Activated naive CD4-positive, alpha-beta T cell treated with anti-CD3 and anti-CD28 coated beads, Interleukin-2, amount 50 U/mL, for 16 hours (primary cell): Measurements from ENCODE around the gene LRRC56.

Experiments used
- DNase-seq: peaks from one replicate; pipeline ENCODE4 v3.0.0-alpha.2; 2020

The LRRC56 gene

DNA sequence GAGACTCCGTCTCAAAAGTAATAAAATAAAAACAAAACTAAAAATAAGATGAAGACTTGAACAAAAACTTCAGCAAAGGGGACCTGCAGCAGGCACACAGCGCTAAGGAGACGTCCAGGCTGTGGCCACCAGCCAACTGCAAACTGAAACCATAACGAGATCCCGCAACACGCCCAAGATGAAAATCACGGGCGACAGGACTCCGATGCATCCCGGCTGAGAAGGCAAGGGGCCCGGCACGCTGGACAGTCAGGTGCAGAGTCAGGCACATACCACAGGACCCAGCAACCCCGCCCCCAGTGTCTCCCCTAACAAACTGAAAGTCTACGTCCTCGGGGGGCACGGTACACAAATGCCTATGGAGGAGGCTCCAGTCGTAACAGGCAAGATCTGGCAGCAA lies 11.1 kb upstream of the LRRC56 start:
- DNase-seq: no peak

DNA sequence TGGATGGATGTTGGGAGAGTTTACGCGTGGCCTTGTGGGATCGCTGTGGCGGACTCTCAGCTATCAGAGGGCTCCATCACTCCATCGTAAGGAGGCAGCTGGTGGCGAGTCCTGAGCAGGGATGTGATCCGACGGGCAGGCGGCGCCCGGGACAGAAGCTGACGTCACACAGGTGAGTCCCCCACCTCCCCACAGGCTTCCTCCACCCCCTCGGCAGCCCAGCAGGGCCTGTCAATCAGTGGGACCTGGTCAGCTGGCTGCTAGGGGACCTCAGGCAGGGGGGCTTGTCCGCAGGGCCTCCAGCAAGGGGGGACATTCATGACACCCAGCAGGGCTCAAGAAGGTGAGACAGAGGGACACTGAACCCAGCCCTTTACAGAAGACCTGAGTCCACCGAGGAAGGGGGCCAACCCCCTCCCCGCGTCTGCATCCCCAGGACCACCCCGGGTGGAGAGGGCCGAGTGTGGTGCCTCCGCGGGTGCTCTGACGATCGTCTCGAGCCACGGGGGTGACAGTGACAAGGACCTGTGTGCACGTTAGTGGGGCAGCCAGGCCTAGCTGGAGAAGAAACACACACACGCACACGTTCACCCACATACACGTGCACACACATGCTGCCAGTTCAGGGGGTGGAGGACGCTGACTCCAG lies 9.0 kb upstream of the LRRC56 start:
- no peak for DNase-seq

DNA sequence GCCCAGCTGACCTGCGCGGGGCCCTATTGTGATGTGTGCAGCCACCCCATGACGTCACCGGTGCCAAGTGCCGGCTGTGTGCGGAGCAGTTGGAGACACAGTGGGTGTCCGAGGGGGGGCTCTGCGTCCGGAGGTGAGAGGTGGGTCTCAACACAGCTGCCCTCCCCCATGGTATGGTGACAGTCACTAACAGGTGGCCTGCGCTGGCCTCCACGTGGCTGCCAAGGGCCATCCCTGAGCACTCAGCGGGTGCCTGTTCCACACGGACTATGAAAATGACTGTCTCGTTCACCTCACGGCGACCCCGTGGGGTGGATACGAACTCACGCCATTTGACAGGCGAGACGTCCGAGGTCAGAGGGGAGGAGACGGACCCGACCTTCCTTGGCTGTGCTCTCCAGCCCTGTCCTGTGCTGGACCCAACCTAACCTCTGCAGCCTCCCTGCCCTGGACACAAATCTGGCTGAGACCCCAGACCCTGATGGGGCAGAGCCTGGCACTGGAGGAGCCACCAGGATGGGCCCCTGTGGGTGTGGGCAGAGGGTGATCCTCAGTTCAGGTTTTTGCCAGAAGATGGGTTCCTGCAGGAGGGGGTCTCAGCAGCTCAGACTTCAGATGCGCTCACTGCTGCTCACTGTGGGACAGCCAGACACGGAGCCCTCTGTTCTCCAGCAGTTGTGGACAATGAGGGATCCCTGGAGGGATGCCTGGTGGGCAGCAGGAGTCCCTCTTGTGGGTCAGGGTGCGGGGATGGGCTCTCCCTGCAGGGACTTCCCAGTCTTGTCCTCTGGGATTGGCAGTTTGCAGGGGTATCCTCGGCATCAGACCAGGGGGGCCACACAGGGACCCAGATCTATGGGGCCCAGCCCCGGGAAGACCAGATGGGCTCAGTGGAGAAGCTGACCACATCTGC lies 8.3 kb upstream of the LRRC56 start:
- no peak for DNase-seq

DNA sequence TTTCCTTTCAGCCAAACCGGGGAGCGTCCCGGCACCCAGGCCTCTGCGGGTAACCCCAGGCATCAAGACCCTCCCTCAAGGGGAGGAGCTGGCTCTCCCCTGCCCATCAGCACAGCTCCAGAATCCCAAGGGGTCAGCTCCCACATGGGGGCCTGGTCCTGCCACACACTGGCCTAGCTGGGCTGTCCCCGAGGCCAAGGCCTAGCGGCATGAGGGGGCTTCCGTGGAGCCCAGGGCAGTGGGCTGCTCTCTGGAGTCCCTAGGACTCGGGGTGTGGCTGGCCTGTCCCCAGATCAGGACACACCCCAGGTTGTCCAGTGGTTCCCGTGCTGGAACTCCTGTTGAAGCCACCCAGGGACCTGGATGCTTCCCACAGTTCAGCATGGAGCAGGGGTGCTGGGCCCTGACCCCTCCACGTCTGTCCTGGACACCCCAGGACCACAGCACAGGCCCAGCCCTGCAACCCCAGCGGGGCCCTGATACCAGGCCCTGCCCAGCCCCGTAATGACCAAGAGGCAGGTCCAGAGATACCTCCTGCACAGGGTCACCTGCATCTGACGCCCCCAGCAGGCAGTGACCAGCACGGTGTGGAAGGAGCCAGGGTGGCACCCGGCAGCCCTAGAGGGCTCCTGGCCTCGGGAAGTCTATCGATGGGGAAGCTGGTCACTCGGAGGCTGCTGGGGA lies 7.5 kb upstream of the LRRC56 start:
- DNase-seq: no peak

DNA sequence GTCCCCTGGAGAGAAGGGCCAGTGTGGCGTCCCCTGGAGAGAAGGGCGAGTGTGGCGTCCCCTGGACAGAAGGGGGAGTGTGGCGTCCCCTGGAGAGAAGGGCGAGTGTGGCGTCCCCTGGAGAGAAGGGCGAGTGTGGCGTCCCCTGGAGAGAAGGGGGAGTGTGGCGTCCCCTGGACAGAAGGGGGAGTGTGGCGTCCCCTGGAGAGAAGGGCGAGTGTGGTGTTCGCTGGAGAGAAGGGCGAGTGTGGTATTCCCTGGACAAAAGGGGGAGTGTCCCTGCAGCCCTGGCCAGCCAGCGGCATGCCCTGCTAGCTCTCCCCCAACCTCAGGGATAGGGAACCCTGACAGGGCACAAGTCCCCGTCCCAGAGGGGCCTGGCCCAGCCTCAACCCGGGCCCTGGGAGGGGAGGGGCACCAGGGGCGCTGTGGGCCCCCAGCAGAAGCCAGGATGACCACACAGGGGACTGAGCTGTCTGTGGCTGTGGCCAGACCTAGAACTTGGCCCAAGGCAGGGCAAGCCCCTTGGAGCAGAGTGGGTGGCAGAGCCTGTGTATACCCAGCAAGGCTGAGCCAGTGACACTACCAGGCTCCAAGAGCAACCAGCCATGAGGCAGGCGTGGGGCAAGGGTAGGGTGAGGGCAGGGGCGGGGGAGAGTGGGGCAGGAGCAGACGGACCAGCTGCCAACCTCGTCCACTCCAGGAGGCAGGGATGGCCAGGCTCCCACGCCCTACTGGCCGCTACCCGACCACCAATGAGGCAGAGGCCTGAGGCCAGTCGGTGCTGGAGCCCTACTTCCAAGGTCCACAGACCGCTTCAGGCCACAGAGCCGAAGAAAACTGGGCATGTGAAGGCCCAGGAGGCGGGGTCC lies 6.1 kb upstream of the LRRC56 start:
- DNase-seq: no peak

DNA sequence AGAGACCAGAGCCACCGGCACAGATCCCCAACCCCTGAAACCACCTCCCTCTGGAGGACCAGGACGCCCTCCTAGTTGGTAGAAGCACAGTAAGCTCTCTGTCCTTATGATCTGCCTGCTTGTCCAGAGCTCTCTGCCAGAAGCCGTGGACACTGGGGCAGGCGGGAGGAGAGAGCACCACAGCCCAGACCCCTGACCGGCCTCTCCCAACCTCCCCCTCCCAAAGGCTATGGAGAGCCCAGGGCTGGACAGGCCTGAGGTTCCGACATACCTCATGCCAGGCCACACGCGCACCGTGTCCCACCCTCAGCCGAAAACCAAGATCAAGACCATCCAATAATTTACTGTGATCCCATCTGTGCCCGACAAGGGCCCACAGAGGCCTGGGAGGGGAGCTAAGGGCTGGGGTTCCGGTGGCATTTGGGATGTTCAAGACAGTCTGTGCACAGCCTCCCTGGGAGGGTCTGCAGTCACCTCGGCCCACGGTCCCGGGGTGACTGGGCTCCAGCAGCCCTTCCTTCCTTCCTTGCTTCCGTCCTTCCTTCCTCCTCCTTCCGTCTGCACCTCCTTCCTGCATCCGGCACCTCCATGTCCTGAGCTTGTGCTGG lies 5.3 kb upstream of the LRRC56 start:
- no peak for DNase-seq

DNA sequence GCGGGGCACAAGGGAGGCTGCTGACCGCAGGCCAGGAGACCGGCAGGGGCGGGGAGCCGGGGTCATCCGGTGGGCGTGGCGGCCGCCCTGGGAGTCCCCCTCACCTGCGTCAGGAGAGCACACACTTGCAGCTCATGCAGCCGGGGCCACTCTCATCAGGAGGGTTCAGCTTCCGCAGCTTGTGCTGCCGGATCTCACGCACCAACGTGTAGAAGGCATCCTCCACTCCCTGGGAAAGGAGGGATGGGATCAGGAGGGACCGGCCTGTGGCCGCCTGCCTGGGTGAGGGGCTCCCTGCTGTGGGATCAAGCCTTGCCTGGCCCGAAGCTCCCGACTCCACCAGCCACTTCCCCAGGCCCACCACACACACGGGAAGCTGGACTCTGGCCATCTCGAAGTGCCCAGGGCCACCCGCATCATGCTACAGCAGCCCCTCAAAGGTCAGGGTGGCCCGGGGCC lies 4.8 kb upstream of the LRRC56 start:
- no peak for DNase-seq

DNA sequence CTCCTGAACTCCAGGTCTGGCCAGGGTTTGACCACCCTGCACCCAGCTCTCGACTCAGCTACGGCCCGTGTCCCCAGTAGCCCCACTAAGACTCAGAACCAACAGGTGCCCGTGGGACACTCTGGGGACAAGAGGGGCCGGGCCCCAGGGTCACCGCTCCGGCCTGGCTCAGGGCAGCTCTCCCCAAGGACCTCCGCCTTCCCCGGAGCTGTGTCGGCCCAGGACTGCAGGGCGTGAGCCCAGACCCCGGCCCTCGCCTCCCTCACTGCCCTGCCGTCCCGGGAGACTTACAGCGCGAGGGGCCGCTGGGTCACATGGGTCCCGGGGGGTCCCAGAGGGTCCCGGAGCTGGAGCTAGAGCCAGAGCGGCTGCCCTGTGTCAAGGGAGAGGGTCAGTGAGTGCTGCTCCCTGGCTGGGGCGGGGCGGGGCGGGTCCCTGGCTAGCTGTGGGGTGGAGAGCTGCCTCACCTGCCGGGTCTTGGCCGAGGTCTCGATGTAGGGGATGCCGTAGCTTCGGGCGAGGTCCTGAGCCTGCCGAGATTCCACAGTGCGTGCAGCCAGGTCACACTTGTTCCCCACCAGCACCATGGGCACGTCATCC lies 4.2 kb upstream of the LRRC56 start:
- no peak for DNase-seq

DNA sequence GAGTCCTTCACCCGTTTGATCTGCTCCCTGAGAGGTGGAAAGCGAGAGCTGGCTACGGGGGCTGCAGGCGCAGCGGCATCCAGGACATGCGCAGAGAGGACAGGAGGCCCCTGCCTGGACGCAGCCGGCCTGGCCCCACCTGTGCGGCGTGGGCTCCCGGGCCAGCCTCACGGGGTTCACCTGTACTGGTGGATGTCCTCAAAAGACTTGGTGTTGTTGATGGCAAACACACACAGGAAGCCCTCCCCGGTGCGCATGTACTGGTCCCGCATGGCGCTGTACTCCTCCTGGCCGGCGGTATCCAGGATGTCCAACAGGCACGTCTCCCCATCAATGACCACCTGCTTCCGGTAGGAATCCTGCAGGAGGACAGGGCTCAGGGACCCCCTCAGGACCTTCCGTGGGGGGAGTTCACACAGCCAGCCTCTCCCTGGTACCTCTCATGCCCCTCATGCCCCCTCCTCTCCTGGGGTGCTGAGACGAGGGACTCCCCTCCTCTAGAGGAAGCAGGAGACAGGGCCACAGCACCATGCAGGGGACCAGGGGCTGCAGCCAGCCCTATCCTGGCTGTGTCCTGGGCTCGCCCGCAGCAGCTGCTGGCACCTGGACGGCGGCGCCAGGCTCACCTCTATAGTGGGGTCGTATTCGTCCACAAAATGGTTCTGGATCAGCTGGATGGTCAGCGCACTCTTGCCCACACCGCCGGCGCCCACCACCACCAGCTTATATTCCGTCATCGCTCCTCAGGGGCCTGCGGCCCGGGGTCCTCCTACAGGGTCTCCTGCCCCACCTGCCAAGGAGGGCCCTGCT lies 3.5 kb upstream of the LRRC56 start:
- DNase-seq: no peak

DNA sequence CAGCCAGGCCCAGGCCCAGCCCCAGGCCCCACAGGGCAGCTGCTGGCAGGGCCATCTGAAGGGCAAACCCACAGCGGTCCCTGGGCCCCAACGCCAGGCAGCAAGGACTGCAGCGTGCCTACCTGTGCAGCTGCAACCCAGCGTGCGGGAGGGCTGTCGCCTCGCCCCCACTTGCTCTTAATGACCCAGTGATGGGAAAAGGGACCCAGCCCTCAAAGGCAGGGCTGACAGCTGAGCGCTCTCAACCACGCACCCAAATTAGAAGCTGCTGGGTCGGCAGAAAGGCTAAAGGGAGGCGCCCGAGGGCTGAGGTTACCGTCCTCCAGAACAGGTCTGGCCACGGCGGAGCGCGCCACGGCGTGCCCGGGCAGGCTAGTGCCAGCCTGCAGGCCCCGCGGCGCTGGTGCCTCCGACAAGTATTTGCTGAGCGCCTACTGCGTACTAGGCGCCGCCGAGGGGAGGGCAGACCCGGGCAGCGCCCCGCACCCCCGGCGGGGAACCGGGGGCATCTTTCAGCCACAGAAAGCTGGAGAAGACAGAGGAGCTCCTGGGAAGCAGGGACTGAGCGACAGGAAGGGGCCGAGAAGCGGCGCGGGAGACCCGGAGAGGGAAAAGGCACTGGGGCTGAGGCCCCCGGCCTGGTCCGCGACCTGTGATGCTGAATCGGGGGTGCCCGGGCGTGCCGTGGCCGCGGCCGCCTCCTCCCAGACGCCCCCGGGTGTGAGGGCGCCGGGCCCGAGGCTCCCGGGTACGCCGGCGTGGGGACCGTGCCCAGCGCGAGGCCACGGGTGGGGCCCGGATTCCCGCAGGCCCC lies 2.7 kb upstream of the LRRC56 start:
- DNase-seq: peak; percentile 35

DNA sequence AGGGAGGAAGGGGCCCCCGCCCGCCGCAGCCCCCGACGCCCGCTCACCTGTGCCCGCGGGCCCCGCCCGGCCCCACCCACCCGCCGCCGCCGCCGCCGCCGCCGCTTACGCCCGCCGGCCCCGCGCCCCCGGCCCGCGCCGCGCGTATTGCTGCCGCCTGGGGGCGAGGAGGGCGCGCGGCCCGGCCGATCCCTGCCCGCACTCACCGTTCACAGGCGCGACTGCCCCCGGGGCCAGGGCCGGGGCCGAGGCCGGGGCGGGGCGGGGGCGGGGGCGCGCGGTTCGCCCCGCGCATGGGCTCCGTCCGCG lies 2.2 kb upstream of the LRRC56 start:
- no peak for DNase-seq

DNA sequence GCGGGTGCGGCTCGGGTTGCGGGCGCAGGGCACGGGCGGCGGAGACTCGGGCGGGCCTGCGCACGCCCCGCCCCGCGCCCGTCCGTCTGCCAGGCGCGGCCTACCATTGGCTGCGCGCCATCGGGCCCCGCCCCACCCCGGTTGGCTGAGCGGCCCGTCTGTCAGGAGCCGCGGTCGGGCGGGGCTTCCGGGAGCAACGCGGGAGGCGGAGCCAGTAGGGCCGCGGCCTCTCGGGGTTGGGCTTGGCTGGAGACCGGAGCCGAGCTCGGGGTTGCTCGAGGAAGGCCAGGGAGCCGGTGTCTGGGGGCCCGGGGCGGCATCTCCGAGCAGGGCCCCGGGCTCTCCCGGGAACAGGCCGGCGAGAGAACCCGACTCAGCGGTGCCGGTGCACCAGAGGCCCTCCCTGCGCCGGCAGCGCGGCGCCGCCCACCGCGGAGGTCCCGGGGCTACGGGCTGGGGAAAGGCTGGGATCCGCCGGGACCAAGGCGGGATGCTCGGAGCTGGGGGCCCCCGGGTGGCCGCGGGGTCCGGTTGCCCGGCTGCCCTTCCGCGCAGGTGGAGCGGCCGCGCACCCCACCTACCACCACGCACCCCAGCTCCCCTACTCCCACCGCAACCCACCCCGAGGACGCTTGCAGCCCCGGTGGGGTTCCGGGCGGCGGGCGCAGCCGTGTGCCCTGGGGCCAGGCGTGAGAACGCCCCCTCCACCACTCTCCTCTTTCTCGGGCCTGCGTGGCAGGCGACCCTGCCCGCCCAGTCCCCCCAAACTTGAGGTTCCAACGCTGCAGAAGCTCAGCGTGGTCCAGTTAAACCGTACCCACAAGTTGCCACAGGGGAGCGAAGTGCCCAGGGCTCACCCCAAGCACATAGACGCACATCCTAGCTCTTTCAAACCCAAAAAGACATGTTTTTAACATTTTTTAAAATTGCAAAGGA lies 1.5 kb upstream of the LRRC56 start, which contains the start of gene HRAS:
TSS of gene HRAS (minus strand) at position 58 of the 936 bp plus-strand sequence.
- DNase-seq: peak; percentile 96

DNA sequence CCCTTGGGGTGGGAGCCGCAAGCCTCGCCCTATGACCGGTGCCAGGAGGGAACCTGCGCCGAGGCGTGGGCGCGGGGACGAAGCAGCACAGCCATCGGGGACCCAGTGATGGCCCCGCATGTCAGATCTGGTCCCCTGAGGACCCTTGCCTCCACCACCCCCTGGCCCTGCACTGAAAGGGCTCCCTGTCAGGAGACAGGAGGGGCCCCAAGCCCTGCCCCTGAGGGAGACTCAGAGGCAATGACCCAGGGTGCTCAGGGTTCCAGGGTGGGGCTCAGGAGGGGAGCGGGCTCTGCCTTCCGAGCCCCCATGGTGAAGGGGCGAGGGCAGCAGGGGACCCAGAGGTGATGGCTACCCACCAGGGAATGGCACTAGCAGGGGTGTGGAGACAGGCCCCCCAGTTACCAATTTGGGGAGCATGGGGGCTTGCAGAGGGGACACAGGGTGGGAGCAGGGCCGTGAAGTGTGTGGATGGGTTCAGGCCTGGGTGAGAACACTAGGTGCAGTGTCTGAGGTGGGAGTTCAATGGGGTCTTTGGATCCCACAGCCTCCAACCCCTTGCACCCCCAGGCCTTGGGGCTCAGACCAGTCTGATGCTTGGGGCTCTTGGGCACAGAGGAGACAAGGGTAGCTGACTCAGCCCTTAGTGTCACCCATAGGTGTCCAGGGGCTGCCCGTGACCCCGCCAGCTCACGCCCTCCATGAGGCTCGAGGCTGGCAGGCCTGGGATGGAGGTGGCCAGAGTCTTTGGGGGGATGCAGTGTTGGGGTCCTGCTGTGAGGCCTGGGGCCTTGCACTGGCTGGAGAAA lies 499 bp downstream of the LRRC56 start:
- DNase-seq: no peak

DNA sequence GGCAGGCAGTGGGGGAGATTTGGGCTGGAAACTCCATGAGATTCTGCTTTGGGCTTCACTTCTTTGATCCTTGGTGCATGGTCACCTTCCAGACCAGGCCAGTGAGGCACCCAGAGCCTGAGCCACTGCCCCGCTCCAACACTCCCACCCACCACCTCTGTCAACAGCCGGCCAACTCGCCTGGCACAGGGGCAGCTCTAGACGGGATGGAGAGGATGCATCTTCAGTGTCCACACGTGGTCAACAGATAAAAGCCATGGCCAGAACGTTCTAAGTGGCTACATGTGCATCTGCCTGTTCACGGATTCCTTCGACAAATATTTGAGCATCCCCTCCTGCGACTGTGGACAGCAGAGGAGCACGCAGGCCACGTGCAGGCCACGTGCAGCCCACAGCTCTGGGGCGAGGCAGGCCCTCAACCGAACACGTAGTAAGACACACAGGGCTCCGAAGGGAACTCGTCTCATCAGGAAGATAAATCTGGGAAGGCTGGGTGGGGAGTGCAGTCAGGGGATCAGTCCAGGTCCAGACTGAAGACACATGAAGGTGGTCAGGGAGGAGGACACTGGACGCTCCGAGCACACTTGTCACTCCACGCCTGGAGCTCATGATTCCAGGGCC lies 1.2 kb downstream of the LRRC56 start:
- DNase-seq: no peak

DNA sequence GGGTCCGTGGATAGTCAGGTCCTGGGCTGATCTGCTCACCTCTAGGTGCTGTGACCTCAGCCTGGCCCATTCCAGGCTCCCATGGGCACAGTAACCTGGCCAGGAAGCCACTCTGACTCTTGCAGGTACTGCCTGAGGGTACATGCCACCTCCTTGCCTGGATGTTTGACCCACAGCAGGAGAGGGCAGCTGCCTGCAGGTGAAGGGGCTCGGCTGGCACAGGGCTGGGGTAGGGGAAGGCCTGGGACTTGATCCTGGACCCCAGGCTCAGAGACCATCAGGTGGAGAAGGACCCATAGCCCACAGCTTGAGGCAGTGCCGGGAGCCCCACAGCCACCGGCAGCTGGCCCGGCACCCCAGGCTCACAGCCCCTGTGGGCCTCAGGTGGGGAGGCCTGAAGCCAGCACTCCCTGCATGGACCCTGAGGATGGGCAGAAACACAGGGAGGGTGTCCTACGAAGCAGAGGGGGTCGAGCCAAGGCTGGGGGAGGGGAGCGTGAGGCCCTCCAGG lies 2.7 kb downstream of the LRRC56 start:
- DNase-seq: no peak

DNA sequence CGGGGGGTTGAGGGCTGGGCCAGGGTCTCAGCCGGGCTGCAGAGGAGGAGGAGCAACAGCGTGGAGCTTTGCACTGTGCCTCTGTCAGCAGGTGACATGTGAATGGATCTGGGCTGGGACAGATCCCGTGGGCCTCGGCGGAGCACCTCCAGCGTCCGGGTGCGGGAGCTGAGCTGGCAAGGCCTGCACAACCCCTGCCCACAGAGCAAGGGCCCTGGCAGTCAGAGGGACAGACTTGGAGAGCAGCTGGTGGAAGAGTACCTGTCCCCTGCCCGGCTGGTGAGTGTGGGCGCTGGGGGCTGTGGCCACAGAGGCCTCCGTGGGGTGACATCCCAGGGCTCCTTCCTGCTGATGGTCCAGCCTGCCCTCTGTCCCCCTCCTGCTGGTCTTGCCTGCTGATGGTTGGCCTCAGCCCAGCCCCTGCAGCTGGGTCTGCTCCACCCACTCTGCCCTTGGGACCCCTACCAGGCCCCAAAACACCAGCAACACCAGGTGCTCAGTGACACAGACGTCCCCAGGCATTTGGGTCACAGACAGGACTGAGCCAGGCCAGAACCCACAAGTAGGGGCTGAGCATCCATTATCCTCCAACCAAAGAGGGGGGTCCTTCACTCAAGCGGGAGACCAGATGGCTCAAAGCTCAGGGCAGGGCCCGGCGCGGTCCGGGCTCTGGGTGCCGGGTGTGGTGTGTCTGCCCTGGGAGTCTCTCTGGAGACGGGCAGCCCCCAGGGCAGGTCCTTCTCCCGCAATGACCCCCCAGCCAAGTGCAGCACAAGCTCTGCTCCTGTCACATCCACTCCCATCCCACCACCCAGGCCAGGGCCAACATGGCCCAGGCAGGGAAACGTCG lies 3.5 kb downstream of the LRRC56 start:
- no peak for DNase-seq
